SK-N-SH treated with all-trans-retinoic acid at 6 μM for 48 hours (cell line): ENCODE data around the gene THRB.

Experiments used
- ATAC-seq: fragments of 200-7000 bp; cut with Tn5 transposase; 3 replicates; pipeline ENCODE4 v1.9.1; 2020; ENCODE audit warnings: mild to moderate bottlenecking, moderate library complexity
- ARNTL ChIP-seq: fragments of 450-650 bp; formaldehyde crosslinking; IDR thresholded peaks from 2 replicates; pipeline ENCODE4 v1.5.0; 2020; ENCODE audit warnings: low read depth, mild to moderate bottlenecking, moderate library complexity, borderline replicate concordance
- CSDC2 ChIP-seq: fragments of 250-450 bp; sonication (Bioruptor Pico); IDR thresholded peaks from 2 replicates; pipeline ENCODE4 v1.5.0; 2020; ENCODE audit warnings: mild to moderate bottlenecking, moderate library complexity
- ESRRG ChIP-seq: fragments of 250-450 bp; sonication (Bioruptor Pico); IDR thresholded peaks from 2 replicates; pipeline ENCODE4 v1.6.1; 2021; ENCODE audit warnings: mild to moderate bottlenecking
- GLIS3 ChIP-seq: fragments of 250-450 bp; sonication (Bioruptor Pico); IDR thresholded peaks from 2 replicates; pipeline ENCODE4 v1.5.0; 2020; ENCODE audit warnings: mild to moderate bottlenecking, moderate library complexity
- ISL1 ChIP-seq: fragments of 250-450 bp; sonication (Bioruptor Pico); IDR thresholded peaks from 2 replicates; pipeline ENCODE4 v2.1.2; 2022; ENCODE audit warnings: mild to moderate bottlenecking, moderate library complexity
- OSR1 ChIP-seq: fragments of 250-450 bp; sonication (Bioruptor Pico); IDR thresholded peaks from 2 replicates; pipeline ENCODE4 v1.8.0; 2022; ENCODE audit warnings: moderate library complexity, mild to moderate bottlenecking, inconsistent platforms
- PPARA ChIP-seq: fragments of 250-450 bp; sonication (Bioruptor Pico); IDR thresholded peaks from 2 replicates; pipeline ENCODE4 v1.5.0; 2020; ENCODE audit warnings: mild to moderate bottlenecking, borderline replicate concordance
- RARB ChIP-seq: fragments of 250-450 bp; sonication (Bioruptor Pico); IDR thresholded peaks from 2 replicates; pipeline ENCODE4 v1.8.0; 2021; ENCODE audit warnings: mild to moderate bottlenecking, moderate library complexity
- SNAI2 ChIP-seq: fragments of 250-450 bp; sonication (Bioruptor Pico); IDR thresholded peaks from 2 replicates; pipeline ENCODE4 v1.5.0; 2020; ENCODE audit warnings: mild to moderate bottlenecking, moderate library complexity
- TOX ChIP-seq: fragments of 250-450 bp; sonication (Bioruptor Pico); IDR thresholded peaks from 2 replicates; pipeline ENCODE4 v1.8.0; 2021; ENCODE audit warnings: mild to moderate bottlenecking, moderate library complexity, borderline replicate concordance
- ZC3H10 ChIP-seq: fragments of 250-450 bp; sonication (Bioruptor Pico); IDR thresholded peaks from 2 replicates; pipeline ENCODE4 v1.5.1; 2021; ENCODE audit warnings: mild to moderate bottlenecking, moderate library complexity
- ZFP3 ChIP-seq: fragments of 250-450 bp; sonication (Bioruptor Pico); IDR thresholded peaks from 2 replicates; pipeline ENCODE4 v1.5.0; 2020; ENCODE audit warnings: mild to moderate bottlenecking, moderate library complexity
- ZFP30 ChIP-seq: fragments of 450-650 bp; formaldehyde crosslinking; IDR thresholded peaks from 2 replicates; pipeline ENCODE4 v1.5.0; 2022; ENCODE audit warnings: mild to moderate bottlenecking, moderate library complexity
- ZNF70 ChIP-seq: fragments of 450-650 bp; formaldehyde crosslinking; IDR thresholded peaks from 2 replicates; pipeline ENCODE4 v1.5.0; 2020; ENCODE audit warnings: mild to moderate bottlenecking, moderate library complexity
- TF ChIP-seq, protein P1 (sequence below): fragments of 250-450 bp; sonication (Bioruptor Pico); IDR thresholded peaks from 2 replicates; pipeline ENCODE4 v1.8.0; 2020; ENCODE audit warnings: mild to moderate bottlenecking, moderate library complexity, borderline replicate concordance
- TF ChIP-seq, protein P2 (sequence below): fragments of 250-450 bp; sonication (Bioruptor Pico); IDR thresholded peaks from 2 replicates; pipeline ENCODE4 v1.5.1; 2020; ENCODE audit warnings: low read depth, mild to moderate bottlenecking, moderate library complexity
- TF ChIP-seq, protein P3 (sequence below): fragments of 250-450 bp; sonication (Bioruptor Pico); IDR thresholded peaks from 2 replicates; pipeline ENCODE4 v1.5.1; 2021; ENCODE audit warnings: mild to moderate bottlenecking, moderate library complexity
- TF ChIP-seq, protein P4 (sequence below): fragments of 250-450 bp; sonication (Bioruptor Pico); IDR thresholded peaks from 2 replicates; pipeline ENCODE4 v1.8.0; 2021; ENCODE audit warnings: low read depth, mild to moderate bottlenecking, moderate library complexity, borderline replicate concordance
- TF ChIP-seq, protein P5 (sequence below): fragments of 250-450 bp; sonication (Bioruptor Pico); IDR thresholded peaks from 2 replicates; pipeline ENCODE4 v1.5.0; 2020; ENCODE audit warnings: mild to moderate bottlenecking, moderate library complexity

Gene THRB

DNA sequence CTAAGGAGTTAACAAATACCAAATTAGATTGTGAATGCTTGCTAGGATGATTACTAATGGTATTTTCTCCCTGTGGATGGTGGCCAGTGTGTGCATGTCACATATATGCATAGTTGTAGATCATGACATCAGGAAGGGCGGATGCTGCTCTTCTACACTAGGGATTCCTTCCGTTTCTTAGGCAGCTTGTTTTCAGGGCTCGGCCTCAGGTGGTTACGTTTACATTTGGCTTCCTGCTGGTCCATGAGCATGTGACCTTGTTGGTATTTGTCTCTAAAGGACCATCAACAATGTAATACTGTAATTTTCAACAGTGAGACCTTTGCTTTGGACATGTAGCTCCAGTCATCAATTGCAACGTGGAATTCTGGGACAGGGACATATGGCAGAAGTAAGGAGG is 328.1 kb downstream of the THRB start:
- ATAC-seq, result no peak
- TF ChIP-seq ARNTL (CRISPR knock-in tag) (no peak), RARB (CRISPR knock-in tag) (no peak), ZFP3 (CRISPR knock-in tag) (no peak), GLIS3 (CRISPR knock-in tag) (no peak), CSDC2 (CRISPR knock-in tag) (no peak), OSR1 (CRISPR knock-in tag) (no peak), ZC3H10 (CRISPR knock-in tag) (no peak), ISL1 (no peak)
- TF ChIP-seq, protein P1, sequence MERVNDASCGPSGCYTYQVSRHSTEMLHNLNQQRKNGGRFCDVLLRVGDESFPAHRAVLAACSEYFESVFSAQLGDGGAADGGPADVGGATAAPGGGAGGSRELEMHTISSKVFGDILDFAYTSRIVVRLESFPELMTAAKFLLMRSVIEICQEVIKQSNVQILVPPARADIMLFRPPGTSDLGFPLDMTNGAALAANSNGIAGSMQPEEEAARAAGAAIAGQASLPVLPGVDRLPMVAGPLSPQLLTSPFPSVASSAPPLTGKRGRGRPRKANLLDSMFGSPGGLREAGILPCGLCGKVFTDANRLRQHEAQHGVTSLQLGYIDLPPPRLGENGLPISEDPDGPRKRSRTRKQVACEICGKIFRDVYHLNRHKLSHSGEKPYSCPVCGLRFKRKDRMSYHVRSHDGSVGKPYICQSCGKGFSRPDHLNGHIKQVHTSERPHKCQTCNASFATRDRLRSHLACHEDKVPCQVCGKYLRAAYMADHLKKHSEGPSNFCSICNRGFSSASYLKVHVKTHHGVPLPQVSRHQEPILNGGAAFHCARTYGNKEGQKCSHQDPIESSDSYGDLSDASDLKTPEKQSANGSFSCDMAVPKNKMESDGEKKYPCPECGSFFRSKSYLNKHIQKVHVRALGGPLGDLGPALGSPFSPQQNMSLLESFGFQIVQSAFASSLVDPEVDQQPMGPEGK (CRISPR knock-in tag), result no peak
- TF ChIP-seq, protein P2, sequence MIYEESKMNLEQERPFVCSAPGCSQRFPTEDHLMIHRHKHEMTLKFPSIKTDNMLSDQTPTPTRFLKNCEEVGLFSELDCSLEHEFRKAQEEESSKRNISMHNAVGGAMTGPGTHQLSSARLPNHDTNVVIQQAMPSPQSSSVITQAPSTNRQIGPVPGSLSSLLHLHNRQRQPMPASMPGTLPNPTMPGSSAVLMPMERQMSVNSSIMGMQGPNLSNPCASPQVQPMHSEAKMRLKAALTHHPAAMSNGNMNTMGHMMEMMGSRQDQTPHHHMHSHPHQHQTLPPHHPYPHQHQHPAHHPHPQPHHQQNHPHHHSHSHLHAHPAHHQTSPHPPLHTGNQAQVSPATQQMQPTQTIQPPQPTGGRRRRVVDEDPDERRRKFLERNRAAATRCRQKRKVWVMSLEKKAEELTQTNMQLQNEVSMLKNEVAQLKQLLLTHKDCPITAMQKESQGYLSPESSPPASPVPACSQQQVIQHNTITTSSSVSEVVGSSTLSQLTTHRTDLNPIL, result no peak

DNA sequence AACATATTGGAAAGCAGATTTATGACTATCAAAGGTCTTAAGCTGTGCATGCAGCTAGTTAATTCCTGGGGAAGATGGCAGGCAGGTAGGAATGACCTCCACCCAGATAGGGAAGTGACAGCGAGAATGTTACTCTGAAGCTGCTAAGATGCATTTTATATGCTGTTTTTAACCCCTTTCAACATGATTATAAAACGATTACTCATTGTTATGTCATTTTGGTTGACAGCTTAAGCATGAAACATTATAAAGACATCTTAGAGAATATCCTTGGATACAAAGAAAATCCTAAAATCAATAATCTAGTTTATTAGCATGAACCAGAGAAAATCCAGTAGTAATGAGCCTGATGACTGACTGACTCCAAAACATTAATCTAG is 329.1 kb downstream of the THRB start:
- no peak for ATAC-seq
- TF ChIP-seq, protein P3, sequence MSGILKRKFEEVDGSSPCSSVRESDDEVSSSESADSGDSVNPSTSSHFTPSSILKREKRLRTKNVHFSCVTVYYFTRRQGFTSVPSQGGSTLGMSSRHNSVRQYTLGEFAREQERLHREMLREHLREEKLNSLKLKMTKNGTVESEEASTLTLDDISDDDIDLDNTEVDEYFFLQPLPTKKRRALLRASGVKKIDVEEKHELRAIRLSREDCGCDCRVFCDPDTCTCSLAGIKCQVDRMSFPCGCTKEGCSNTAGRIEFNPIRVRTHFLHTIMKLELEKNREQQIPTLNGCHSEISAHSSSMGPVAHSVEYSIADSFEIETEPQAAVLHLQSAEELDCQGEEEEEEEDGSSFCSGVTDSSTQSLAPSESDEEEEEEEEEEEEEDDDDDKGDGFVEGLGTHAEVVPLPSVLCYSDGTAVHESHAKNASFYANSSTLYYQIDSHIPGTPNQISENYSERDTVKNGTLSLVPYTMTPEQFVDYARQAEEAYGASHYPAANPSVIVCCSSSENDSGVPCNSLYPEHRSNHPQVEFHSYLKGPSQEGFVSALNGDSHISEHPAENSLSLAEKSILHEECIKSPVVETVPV (CRISPR knock-in tag), result no peak
- TF ChIP-seq CSDC2 (CRISPR knock-in tag), result no peak
- TF ChIP-seq OSR1 (CRISPR knock-in tag), result no peak
- no peak for TF ChIP-seq PPARA (CRISPR knock-in tag)
- TF ChIP-seq TOX (CRISPR knock-in tag), result no peak

DNA sequence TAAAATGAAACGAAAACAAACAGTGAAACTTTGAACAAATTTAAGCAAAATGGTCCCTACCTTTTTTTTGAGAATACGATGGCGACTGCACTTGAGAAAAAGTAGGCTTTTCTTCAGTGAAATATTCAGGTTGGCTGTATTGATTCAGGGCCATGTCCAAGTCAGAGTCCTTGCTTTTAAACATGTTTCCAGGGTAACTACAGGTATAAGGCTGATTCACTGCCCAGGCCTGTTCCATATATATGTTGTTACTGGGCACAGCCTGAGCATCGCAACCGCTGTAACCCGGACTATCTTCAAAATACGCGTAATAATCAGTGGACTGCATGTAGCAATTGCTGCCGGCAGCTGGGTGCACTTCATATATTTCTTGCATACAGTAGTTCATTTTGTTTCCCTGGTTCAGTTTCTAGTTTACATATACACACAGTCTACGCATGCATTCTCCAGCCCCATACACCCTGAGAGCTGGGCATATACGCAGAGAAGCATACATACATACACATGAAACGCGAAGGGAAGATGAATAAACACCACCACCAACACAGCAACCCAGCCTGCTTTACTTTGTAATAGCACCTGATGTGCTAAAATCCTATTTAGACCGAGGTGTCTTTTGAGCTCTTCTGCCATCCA is 329.6 kb downstream of the THRB start:
- ATAC-seq, result no peak
- TF ChIP-seq OSR1 (CRISPR knock-in tag) (no peak), ZFP30 (CRISPR knock-in tag) (no peak), GLIS3 (CRISPR knock-in tag) (no peak), RARB (CRISPR knock-in tag) (no peak), ZFP3 (CRISPR knock-in tag) (no peak), ZNF70 (no peak), SNAI2 (CRISPR knock-in tag) (no peak), ESRRG (CRISPR knock-in tag) (no peak)
- TF ChIP-seq, protein P4, sequence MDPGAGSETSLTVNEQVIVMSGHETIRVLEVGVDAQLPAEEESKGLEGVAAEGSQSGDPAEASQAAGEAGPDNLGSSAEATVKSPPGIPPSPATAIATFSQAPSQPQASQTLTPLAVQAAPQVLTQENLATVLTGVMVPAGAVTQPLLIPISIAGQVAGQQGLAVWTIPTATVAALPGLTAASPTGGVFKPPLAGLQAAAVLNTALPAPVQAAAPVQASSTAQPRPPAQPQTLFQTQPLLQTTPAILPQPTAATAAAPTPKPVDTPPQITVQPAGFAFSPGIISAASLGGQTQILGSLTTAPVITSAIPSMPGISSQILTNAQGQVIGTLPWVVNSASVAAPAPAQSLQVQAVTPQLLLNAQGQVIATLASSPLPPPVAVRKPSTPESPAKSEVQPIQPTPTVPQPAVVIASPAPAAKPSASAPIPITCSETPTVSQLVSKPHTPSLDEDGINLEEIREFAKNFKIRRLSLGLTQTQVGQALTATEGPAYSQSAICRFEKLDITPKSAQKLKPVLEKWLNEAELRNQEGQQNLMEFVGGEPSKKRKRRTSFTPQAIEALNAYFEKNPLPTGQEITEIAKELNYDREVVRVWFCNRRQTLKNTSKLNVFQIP (CRISPR knock-in tag), result no peak
- TF ChIP-seq, protein P5, sequence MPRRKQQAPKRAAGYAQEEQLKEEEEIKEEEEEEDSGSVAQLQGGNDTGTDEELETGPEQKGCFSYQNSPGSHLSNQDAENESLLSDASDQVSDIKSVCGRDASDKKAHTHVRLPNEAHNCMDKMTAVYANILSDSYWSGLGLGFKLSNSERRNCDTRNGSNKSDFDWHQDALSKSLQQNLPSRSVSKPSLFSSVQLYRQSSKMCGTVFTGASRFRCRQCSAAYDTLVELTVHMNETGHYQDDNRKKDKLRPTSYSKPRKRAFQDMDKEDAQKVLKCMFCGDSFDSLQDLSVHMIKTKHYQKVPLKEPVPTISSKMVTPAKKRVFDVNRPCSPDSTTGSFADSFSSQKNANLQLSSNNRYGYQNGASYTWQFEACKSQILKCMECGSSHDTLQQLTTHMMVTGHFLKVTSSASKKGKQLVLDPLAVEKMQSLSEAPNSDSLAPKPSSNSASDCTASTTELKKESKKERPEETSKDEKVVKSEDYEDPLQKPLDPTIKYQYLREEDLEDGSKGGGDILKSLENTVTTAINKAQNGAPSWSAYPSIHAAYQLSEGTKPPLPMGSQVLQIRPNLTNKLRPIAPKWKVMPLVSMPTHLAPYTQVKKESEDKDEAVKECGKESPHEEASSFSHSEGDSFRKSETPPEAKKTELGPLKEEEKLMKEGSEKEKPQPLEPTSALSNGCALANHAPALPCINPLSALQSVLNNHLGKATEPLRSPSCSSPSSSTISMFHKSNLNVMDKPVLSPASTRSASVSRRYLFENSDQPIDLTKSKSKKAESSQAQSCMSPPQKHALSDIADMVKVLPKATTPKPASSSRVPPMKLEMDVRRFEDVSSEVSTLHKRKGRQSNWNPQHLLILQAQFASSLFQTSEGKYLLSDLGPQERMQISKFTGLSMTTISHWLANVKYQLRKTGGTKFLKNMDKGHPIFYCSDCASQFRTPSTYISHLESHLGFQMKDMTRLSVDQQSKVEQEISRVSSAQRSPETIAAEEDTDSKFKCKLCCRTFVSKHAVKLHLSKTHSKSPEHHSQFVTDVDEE, result no peak
- TF ChIP-seq, protein P3 (CRISPR knock-in tag), result no peak
